ENCODE measurements around the gene HRH2. TPM values are rescaled to one million over a fixed set of nuclear protein-coding genes. Genes with fewer than 3 reads are reported as not detected.

The HRH2 gene
- total RNA-seq, 2 experiments from 2014 or later, result 2.9 to 3.4 TPM

DNA sequence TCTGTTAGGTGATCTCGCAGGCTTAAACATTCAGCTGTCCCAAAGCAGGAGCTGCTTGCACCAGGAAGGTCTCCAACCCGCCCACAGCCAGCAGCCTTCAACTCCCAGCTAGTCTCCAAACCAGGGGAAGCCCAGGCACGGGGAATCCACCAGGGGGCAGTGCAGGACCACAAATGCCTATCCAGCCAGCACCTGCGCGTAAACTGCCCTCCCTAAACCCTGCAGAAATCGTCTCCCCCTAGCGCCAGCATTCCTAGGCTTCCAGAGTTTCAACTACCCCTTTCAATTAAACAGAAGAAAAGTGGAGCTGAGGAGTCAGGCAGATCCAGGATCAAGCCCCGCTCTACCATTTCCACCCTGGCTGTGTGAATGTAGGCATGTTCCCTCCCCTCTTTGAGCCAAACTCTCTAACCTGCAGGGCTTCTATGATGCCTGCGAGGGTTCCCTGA is 72.0 kb downstream of the HRH2 start:
- Mint-ChIP-seq H3K36me3 (ENCODE audit: low read depth) (no peaks in the 10 kb centered on the region), H3K27me3 (peaks cover 31% of the 10 kb centered on the region), H3K9me3 (no peaks in the 10 kb centered on the region), H3K4me1 (ENCODE audit: low read depth) (peaks cover 7% of the 10 kb centered on the region), H3K4me3 (no peak overlapping the region), H3K27ac (no peak overlapping the region)
- CTCF ChIA-PET, result interaction anchor here (0.6 to 2.2 kb wide), 9 partner anchors 10 to 1029 kb away, joined by 3 to 17 read pairs (median 4); no protein-coding TSS in a partner anchor
- intact Hi-C loops (cut with DNase I, micrococcal nuclease), result loop anchor here (2.0 to 5.0 kb wide), 6 partner anchors 682 to 1383 kb away; no protein-coding TSS in a partner anchor
- Histone ChIP-seq H3K9me3 (ENCODE audit: control insufficient read depth in 1 of 2, insufficient read depth in 1 of 2, low read length in 2 of 2) (peaks cover 0 to 10% of the 10 kb centered on the region in 2 experiments), H3K4me3 (ENCODE audit: low read length) (no peak overlapping the region), H3K27me3 (ENCODE audit: control insufficient read depth in 1 of 2, insufficient read depth in 2 of 2, low read length in 2 of 2) (peaks cover 10% of the 10 kb centered on the region in 2 experiments), H3K4me1 (ENCODE audit: insufficient read depth, low read length) (peaks cover 8% of the 10 kb centered on the region), H3K27ac (ENCODE audit: low read depth in 1 of 2, low read length in 2 of 2) (no peak overlapping the region), H3K36me3 (ENCODE audit: insufficient read depth, low read length) (no peaks in the 10 kb centered on the region)
- peak; percentile 85 to 96 (median 92) for DNase-seq
- ATAC-seq (ENCODE audit: poor library complexity), result peak; percentile 98
- TF ChIP-seq, protein P1, sequence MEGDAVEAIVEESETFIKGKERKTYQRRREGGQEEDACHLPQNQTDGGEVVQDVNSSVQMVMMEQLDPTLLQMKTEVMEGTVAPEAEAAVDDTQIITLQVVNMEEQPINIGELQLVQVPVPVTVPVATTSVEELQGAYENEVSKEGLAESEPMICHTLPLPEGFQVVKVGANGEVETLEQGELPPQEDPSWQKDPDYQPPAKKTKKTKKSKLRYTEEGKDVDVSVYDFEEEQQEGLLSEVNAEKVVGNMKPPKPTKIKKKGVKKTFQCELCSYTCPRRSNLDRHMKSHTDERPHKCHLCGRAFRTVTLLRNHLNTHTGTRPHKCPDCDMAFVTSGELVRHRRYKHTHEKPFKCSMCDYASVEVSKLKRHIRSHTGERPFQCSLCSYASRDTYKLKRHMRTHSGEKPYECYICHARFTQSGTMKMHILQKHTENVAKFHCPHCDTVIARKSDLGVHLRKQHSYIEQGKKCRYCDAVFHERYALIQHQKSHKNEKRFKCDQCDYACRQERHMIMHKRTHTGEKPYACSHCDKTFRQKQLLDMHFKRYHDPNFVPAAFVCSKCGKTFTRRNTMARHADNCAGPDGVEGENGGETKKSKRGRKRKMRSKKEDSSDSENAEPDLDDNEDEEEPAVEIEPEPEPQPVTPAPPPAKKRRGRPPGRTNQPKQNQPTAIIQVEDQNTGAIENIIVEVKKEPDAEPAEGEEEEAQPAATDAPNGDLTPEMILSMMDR (IDR thresholded peaks at IDR 0.05), result peak; percentile 93
- POLR2A ChIA-PET, result interaction anchor here (0.6 to 1.2 kb wide), 3 partner anchors 9 to 31 kb away, joined by 3 read pairs; no protein-coding TSS in a partner anchor

DNA sequence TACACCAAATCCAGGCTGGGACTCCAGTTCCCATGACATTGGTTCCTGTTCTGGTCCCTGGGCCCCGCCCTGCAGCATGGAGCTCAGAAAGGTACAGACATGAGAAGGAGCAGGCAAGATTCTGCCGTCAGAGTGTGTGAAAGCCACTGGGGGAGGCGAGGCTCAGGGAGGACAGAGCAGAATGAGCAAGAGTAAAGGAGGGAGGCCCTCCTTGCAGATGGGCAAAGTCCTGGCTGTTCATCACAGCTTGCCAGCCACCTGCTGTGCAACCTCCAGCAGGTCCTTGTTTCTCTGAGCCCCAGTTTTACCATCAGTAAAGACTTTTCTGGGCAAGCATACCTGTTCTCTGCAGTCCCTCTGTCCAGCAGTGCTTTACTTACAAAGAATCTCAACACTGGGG is 73.3 kb downstream of the HRH2 start:
- Mint-ChIP-seq H3K36me3 (ENCODE audit: low read depth) (no peaks in the 10 kb centered on the region), H3K4me1 (ENCODE audit: low read depth) (peaks cover 7% of the 10 kb centered on the region), H3K27ac (no peak overlapping the region), H3K4me3 (no peak overlapping the region), H3K9me3 (no peaks in the 10 kb centered on the region), H3K27me3 (peaks cover 37% of the 10 kb centered on the region)
- TF ChIP-seq, protein P1 (IDR thresholded peaks at IDR 0.05), result no peak
- no peak overlapping the region for H3K27ac ChIP-seq (ENCODE audit: low read depth in 1 of 2, low read length in 2 of 2)
- DNase-seq (no peak), ATAC-seq (ENCODE audit: poor library complexity) (no peak)
- H3K4me1 ChIP-seq (ENCODE audit: insufficient read depth, low read length), result peaks cover 8% of the 10 kb centered on the region
- H3K27me3 ChIP-seq (ENCODE audit: control insufficient read depth in 1 of 2, insufficient read depth in 2 of 2, low read length in 2 of 2), result peaks cover 10% of the 10 kb centered on the region in 2 experiments
- no peaks in the 10 kb centered on the region for H3K36me3 ChIP-seq (ENCODE audit: insufficient read depth, low read length)
- intact Hi-C loops (cut with DNase I, micrococcal nuclease), result loop anchor here (2.0 to 5.0 kb wide), 5 partner anchors 681 to 1382 kb away; no protein-coding TSS in a partner anchor
- no peak overlapping the region for H3K4me3 ChIP-seq (ENCODE audit: low read length)
- ChIA-PET POLR2A (no interaction called here), CTCF (interaction anchor here (1.2 kb wide), 1 partner anchor 20 kb away, joined by 3 read pairs; no protein-coding TSS in a partner anchor)
- H3K9me3 ChIP-seq (ENCODE audit: control insufficient read depth in 1 of 2, insufficient read depth in 1 of 2, low read length in 2 of 2), result peaks cover 0 to 10% of the 10 kb centered on the region in 2 experiments

DNA sequence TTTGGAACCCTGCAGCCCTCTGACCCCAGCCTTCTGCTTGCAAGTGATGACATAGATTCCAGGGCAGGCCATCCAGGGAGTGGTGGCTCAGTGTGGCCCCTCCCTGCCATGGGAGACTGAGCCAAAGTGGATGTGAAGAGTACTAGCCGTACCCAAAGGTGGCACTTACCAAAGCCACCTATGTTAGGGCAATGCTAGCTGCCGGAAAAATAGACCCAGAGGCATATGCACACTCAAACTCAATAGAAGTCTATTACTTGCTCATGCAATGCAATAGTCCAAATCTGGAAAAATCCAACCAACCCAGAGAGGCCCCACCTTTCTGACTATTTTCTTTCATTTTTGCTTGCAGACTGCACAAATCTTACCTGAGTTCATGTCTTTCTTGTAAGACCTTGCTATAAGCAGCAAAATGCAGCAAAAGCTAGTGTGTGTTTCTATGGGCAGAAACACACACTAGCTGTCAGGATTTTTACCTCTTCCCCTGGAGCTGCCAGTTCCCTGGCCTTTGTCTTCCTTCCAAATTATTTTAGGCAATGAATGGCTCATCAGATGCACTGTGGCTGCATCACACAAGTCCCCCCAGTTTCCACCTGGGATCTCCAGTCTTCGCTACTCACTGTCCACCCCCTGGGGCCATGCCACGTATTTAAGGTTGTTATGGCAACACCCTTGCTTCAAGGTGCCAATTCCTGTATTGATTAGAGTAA is 74.0 kb downstream of the HRH2 start:
- Mint-ChIP-seq H3K4me1 (ENCODE audit: low read depth) (peaks cover 7% of the 10 kb centered on the region), H3K9me3 (no peaks in the 10 kb centered on the region), H3K36me3 (ENCODE audit: low read depth) (no peaks in the 10 kb centered on the region), H3K4me3 (no peak overlapping the region), H3K27me3 (peaks cover 40% of the 10 kb centered on the region), H3K27ac (no peak overlapping the region)
- DNase-seq (no peak), ATAC-seq (ENCODE audit: poor library complexity) (no peak)
- ChIA-PET POLR2A (no interaction called here), CTCF (interaction anchor here (1.2 kb wide), 1 partner anchor 20 kb away, joined by 3 read pairs; no protein-coding TSS in a partner anchor)
- peaks cover 0 to 10% of the 10 kb centered on the region in 2 experiments for H3K9me3 ChIP-seq (ENCODE audit: control insufficient read depth in 1 of 2, insufficient read depth in 1 of 2, low read length in 2 of 2)
- H3K27me3 ChIP-seq (ENCODE audit: control insufficient read depth in 1 of 2, insufficient read depth in 2 of 2, low read length in 2 of 2), result peaks cover 10% of the 10 kb centered on the region in 2 experiments
- no peak overlapping the region for H3K27ac ChIP-seq (ENCODE audit: low read depth in 1 of 2, low read length in 2 of 2)
- H3K36me3 ChIP-seq (ENCODE audit: insufficient read depth, low read length), result no peaks in the 10 kb centered on the region
- H3K4me1 ChIP-seq (ENCODE audit: insufficient read depth, low read length), result peaks cover 8% of the 10 kb centered on the region
- H3K4me3 ChIP-seq (ENCODE audit: low read length), result no peak overlapping the region
- intact Hi-C loops (cut with DNase I, micrococcal nuclease), result loop anchor here (2.0 to 5.0 kb wide), 5 partner anchors 680 to 1381 kb away; no protein-coding TSS in a partner anchor
- TF ChIP-seq, protein P1 (IDR thresholded peaks at IDR 0.05), result no peak
